Measurements from ENCODE around the gene LRRC74B.

Gene LRRC74B

GRCh38 chr22:21015466-21016006 lies 30.2 kb upstream of the LRRC74B start:
- Histone ChIP-seq H3K27ac (peak overlapping the region in 1 of 2 donors; percentile 66), H3K4me3 (peak overlapping the region; percentile 66)
- DNase-seq (ENCODE audit: low spot score): no peak
- TF ChIP-seq, protein P1, sequence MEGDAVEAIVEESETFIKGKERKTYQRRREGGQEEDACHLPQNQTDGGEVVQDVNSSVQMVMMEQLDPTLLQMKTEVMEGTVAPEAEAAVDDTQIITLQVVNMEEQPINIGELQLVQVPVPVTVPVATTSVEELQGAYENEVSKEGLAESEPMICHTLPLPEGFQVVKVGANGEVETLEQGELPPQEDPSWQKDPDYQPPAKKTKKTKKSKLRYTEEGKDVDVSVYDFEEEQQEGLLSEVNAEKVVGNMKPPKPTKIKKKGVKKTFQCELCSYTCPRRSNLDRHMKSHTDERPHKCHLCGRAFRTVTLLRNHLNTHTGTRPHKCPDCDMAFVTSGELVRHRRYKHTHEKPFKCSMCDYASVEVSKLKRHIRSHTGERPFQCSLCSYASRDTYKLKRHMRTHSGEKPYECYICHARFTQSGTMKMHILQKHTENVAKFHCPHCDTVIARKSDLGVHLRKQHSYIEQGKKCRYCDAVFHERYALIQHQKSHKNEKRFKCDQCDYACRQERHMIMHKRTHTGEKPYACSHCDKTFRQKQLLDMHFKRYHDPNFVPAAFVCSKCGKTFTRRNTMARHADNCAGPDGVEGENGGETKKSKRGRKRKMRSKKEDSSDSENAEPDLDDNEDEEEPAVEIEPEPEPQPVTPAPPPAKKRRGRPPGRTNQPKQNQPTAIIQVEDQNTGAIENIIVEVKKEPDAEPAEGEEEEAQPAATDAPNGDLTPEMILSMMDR (IDR thresholded peaks at IDR 0.05): no peak

GRCh38 chr22:21016644-21017420 lies 28.9 kb upstream of the LRRC74B start:
- TF ChIP-seq, protein P1 (IDR thresholded peaks at IDR 0.05): no peak
- DNase-seq (ENCODE audit: low spot score): peak; percentile 59
- H3K4me3 ChIP-seq: no peak overlapping the region
- H3K27ac ChIP-seq: no peak overlapping the region

- no peak overlapping the region for H3K4me3 ChIP-seq
- no peak for DNase-seq (ENCODE audit: low spot score)
- TF ChIP-seq, protein P1 (IDR thresholded peaks at IDR 0.05): no peak
Observed at GRCh38 chr22:21018314-21018713, 27.4 kb upstream of the LRRC74B start.

DNA sequence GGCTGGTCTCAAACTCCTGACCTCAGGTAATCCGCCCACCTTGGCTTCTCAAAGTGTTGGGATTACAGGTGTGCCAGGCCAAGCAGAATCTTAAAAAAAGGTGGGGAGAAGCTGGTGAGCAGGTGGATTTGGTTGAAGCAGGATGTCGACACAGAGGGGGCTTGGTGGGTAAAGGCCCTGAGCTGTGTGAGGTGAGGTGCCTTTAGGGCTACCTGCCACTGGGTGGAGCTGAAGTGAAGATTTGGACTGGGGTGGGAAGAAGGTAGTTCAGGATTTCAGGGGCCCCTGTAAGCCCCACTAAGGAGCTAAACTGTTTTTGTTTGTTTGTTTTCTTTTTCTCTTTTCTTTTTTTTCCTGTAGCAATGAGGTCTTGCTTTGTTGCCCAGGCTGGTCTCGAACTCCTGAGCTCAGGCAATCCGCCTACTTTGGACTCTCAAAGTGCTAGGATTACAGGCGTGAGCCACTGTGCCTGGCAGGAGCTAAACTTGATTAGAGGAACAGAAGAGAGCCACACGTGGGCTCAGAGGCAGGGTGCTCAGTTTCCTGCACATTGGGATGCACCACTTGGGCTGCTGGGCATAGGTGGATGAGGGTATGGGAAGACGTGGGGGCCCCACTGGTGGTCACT lies 24.8 kb upstream of the LRRC74B start:
- TF ChIP-seq, protein P1 (IDR thresholded peaks at IDR 0.05): no peak
- no peak for DNase-seq (ENCODE audit: low spot score)
- no peak overlapping the region for H3K4me3 ChIP-seq
- H3K27ac ChIP-seq: no peak overlapping the region

More at GRCh38 chr22:21018314-21018713, 27.4 kb upstream of the LRRC74B start:
- H3K27ac ChIP-seq: no peak overlapping the region

GRCh38 chr22:21022507-21022906 lies 23.2 kb upstream of the LRRC74B start:
- H3K27ac ChIP-seq: no peak overlapping the region
- TF ChIP-seq, protein P1 (IDR thresholded peaks at IDR 0.05): no peak
- no peak overlapping the region for H3K4me3 ChIP-seq
- DNase-seq (ENCODE audit: low spot score): peak; percentile 65

DNA sequence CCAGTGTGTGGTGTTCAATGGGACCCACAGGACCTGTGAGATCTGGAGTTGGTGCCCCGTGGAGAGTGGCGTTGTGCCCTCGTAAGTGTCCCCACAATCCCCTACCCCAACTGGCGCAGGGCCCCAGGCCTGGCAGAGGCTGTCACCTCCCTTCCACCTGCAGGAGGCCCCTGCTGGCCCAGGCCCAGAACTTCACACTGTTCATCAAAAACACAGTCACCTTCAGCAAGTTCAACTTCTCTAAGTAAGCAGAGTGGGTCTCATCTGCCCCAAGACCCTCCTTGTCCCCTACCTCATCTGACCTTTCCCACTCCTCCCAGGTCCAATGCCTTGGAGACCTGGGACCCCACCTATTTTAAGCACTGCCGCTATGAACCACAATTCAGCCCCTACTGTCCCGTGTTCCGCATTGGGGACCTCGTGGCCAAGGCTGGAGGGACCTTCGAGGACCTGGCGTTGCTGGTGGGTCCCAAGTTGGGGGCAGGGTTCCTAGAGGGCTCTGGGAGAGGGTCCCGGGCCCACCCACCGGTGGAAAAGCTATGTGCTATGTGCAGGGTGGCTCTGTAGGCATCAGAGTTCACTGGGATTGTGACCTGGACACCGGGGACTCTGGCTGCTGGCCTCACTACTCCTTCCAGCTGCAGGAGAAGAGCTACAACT lies 22.7 kb upstream of the LRRC74B start:
- TF ChIP-seq, protein P1 (IDR thresholded peaks at IDR 0.05): no peak
- no peak overlapping the region for H3K4me3 ChIP-seq
- peak; percentile 57 for DNase-seq (ENCODE audit: low spot score)

More for the DNA sequence above, 22.7 kb upstream of the LRRC74B start:
- H3K27ac ChIP-seq: no peak overlapping the region

Measured in coronary artery (tissue), 2 donors.